Uterus (tissue), 2 donors: ENCODE results near the gene RMND5A.

Experiments
- POLR2A ChIP-seq, 2 donors: fragments of 450-650 bp; IDR thresholded peaks; one replicate each; pipeline ENCODE4 v1.6.1; 2016; ENCODE audit warnings: antibody characterized with exemption in 2 of 2, mild to moderate bottlenecking in 1 of 2, moderate library complexity in 1 of 2
- TF ChIP-seq, protein P1 (sequence below), 4 experiments: fragments of 200-600 bp in 2 of 4; fragments of 450-650 bp in 2 of 4; sonication (generic) in 2 of 4; IDR thresholded peaks; one replicate each; pipeline ENCODE4 v1.5.1; 2016 to 2019; ENCODE audit warnings: antibody characterized with exemption in 4 of 4, mild to moderate bottlenecking in 2 of 4, moderate library complexity in 1 of 4

DNA sequence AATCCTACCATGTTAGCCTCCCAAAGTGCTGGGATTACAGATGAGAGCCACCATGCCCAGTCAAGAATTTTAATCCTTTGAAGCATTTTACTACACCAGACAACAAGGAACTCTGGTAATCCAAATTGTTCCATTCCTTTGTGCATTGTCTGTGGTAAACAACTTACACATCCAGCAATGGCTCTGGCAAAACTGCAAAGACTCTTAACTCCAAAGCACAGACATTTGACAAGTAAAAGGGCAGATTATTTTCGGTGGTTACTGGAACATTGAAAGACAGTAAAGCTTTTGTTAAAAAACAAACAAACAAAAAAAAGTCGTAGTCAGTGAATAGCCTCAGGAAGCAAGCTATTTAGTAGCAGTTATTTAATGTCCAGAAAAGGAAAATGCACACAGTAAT lies 33.2 kb upstream of the RMND5A start:
- TF ChIP-seq, protein P1, sequence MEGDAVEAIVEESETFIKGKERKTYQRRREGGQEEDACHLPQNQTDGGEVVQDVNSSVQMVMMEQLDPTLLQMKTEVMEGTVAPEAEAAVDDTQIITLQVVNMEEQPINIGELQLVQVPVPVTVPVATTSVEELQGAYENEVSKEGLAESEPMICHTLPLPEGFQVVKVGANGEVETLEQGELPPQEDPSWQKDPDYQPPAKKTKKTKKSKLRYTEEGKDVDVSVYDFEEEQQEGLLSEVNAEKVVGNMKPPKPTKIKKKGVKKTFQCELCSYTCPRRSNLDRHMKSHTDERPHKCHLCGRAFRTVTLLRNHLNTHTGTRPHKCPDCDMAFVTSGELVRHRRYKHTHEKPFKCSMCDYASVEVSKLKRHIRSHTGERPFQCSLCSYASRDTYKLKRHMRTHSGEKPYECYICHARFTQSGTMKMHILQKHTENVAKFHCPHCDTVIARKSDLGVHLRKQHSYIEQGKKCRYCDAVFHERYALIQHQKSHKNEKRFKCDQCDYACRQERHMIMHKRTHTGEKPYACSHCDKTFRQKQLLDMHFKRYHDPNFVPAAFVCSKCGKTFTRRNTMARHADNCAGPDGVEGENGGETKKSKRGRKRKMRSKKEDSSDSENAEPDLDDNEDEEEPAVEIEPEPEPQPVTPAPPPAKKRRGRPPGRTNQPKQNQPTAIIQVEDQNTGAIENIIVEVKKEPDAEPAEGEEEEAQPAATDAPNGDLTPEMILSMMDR (IDR thresholded peaks at IDR 0.05), result no peak
- no peak for TF ChIP-seq POLR2A (IDR thresholded peaks at IDR 0.05)
